Mucosa of rectum (tissue), 2 donors: Measurements from ENCODE around the gene NPHS1.

Experiments used
- H3K27ac ChIP-seq, 2 donors: one replicate each; pipeline ENCODE4 v1.7.0; 2013; ENCODE audit warnings: inconsistent platforms in 2 of 2, low read depth in 2 of 2, low read length in 2 of 2
- H3K27me3 ChIP-seq, 2 donors: one replicate each; pipeline ENCODE4 v1.7.0; 2013; ENCODE audit warnings: low read length in 2 of 2; ENCODE audit not compliant: control insufficient read depth in 2 of 2, insufficient read depth in 2 of 2
- H3K36me3 ChIP-seq, 2 donors: one replicate each; pipeline ENCODE4 v1.7.0; 2013; ENCODE audit warnings: low read length in 2 of 2; ENCODE audit not compliant: control insufficient read depth in 2 of 2, insufficient read depth in 2 of 2
- H3K4me1 ChIP-seq, 2 donors: one replicate each; pipeline ENCODE4 v1.7.0; 2013; ENCODE audit warnings: low read length in 2 of 2, mild to moderate bottlenecking in 1 of 2; ENCODE audit not compliant: control insufficient read depth in 2 of 2, insufficient read depth in 2 of 2
- H3K4me3 ChIP-seq, 2 donors: one replicate each; pipeline ENCODE4 v1.7.0; 2013; ENCODE audit warnings: low read length in 2 of 2
- H3K9ac ChIP-seq, 2 donors: one replicate each; pipeline ENCODE4 v1.7.0; 2013; ENCODE audit warnings: low read length in 2 of 2, low read depth in 1 of 2, mild to moderate bottlenecking in 1 of 2
- H3K9me3 ChIP-seq, 2 donors: one replicate each; pipeline ENCODE4 v1.7.0; 2013; ENCODE audit warnings: low read length in 2 of 2; ENCODE audit not compliant: control insufficient read depth in 2 of 2
- donor health status: healthy.
- donor health status: Normal muscosa, but diverticular disease.

NPHS1 gene

DNA sequence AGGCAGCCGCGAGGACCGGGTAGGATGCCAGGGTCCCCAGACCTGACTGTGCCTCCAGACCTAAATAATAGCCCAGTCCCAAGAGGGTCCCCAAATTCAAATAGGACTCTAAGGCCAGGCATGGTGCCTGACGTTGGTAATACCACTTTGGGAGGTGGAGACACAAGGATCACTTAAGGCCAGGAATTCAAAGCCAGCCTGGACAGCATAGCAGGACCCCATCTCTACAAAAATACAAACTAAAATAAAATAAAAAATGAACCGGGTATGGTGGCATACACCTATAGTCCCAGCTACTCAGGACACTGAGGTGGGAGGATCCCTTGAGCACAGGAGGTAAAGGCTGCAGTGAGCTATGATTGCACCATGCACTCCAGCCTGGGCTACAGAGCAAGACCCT, 10.7 kb upstream of the NPHS1 start:
- Histone ChIP-seq H3K9me3 (no peaks in the 10 kb centered on the region), H3K36me3 (no peaks in the 10 kb centered on the region), H3K27ac (no peak overlapping the region), H3K9ac (no peak overlapping the region), H3K4me1 (no peaks in the 10 kb centered on the region), H3K27me3 (peaks cover 26 to 44% of the 10 kb centered on the region in 2 donors), H3K4me3 (no peak overlapping the region)

DNA sequence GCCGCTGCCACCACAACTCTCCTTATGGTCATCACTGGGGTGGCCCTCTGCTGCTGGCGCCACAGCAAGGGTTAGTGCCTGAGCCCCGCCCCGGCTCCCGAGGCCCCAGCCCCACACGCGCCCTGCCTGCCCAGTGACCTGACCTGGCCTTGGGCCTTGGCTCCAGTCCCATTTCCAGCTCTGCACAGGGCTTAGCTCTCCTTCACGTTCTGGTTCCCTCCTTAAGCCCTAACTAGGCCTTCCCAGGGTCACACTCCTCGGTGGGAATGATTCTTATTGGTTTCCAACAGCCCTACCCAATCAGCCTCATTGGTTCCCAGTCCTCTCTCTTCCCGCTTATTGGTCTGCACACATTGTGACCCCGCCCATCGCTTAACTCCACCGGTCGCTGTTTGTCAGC, 10.2 kb upstream of the NPHS1 start:
- no peaks in the 10 kb centered on the region for H3K9me3 ChIP-seq
- no peak overlapping the region for H3K4me3 ChIP-seq
- H3K9ac ChIP-seq = no peak overlapping the region
- no peaks in the 10 kb centered on the region for H3K36me3 ChIP-seq
- no peaks in the 10 kb centered on the region for H3K4me1 ChIP-seq
- H3K27me3 ChIP-seq = peaks cover 23 to 44% of the 10 kb centered on the region in 2 donors
- no peak overlapping the region for H3K27ac ChIP-seq

DNA sequence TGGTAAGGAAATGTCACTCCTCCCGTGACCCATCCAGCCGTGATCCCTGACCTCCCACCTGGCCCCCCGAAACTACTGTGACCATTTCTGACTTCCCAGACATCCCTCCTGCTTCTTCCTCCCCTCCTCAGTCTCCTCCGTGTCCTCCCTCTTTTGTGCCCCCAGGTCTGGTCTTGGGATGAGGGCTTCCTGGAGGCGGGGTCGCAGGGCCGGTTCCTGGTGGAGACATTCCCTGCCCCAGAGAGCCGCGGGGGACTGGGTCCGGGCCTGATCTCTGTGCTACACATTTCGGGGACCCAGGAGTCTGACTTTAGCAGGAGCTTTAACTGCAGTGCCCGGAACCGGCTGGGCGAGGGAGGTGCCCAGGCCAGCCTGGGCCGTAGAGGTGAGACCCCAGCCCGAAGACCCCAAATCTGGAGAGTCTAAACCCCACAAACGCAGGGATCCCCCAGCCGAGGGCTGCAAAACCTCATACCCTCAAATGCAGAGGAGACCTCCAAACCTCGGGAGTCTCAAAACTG, 9.4 kb upstream of the NPHS1 start:
- Histone ChIP-seq H3K36me3 (no peaks in the 10 kb centered on the region), H3K27me3 (peaks cover 25 to 47% of the 10 kb centered on the region in 2 donors), H3K27ac (no peak overlapping the region), H3K4me1 (no peaks in the 10 kb centered on the region), H3K4me3 (no peak overlapping the region), H3K9ac (no peak overlapping the region), H3K9me3 (no peaks in the 10 kb centered on the region)

DNA sequence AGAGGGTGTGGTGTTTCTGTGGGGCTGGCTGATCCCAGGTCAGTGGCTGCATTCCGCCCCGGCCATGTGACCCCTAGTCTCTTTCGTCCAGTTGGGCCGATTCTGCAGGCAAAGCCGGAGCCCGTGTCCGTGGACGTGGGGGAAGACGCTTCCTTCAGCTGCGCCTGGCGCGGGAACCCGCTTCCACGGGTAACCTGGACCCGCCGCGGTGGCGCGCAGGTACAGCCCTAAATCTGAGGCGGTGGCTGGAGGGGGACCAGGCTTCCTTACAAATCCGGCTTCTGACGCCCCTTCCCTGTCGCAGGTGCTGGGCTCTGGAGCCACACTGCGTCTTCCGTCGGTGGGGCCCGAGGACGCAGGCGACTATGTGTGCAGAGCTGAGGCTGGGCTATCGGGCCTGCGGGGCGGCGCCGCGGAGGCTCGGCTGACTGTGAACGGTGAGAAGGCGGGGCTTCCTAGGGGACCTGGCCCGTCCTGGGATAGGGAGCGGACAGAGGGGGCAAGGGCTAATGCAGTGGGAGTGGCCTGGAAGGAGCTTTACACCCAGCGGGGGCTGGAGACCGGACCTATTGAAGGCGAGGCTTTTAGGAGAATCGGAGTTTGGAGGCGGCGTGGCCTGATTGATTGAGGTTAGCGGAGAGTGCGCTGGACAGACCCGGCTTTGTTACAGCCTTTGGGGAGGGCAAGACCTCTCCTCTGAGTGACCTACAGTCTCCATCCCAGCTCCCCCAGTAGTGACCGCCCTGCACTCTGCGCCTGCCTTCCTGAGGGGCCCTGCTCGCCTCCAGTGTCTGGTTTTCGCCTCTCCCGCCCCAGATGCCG, 8.7 kb upstream of the NPHS1 start:
- Histone ChIP-seq H3K4me3 (no peak overlapping the region), H3K36me3 (no peaks in the 10 kb centered on the region), H3K9me3 (no peaks in the 10 kb centered on the region), H3K27ac (no peak overlapping the region), H3K4me1 (no peaks in the 10 kb centered on the region), H3K27me3 (peaks cover 28 to 52% of the 10 kb centered on the region in 2 donors), H3K9ac (no peak overlapping the region)

DNA sequence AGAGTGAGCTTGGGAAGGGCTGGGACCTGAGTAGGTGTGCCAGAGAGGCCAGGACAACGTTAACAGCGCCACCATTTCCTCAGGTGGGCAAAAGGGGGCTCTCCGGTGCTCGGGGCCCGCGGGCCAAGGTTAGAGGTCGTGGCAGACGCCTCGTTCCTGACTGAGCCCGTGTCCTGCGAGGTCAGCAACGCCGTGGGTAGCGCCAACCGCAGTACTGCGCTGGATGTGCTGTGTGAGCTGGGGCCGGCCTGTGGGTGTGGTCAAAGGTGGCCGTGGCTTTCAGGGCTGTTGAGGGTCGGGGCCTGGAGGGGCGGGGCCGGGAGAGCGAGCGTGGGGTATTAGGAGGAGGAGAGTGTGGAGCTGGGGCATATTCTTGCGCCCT, 8.1 kb upstream of the NPHS1 start:
- Histone ChIP-seq H3K27ac (no peak overlapping the region), H3K4me3 (no peak overlapping the region), H3K9me3 (no peaks in the 10 kb centered on the region), H3K4me1 (no peaks in the 10 kb centered on the region), H3K27me3 (peaks cover 33 to 52% of the 10 kb centered on the region in 2 donors), H3K36me3 (no peaks in the 10 kb centered on the region), H3K9ac (no peak overlapping the region)

DNA sequence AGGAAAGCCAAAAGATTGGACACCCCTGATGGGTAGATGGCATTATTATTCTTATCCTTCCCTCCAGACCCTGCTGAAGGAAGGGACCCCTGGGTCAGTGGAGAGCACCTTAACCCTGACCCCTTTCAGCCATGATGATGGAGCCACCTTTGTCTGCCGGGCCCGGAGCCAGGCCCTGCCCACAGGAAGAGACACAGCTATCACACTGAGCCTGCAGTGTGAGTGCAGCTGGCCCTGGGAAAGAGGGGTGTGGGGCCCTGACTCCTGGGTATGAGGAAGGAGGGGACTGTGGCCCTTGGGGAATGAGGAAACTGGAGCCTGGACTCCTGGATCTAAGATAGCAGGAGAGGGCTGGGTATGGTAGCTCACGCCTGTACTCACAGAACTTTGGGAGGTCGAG, 7.1 kb upstream of the NPHS1 start:
- H3K27me3 ChIP-seq = peaks cover 39 to 61% of the 10 kb centered on the region in 2 donors
- no peaks in the 10 kb centered on the region for H3K9me3 ChIP-seq
- H3K27ac ChIP-seq = no peak overlapping the region
- no peaks in the 10 kb centered on the region for H3K36me3 ChIP-seq
- no peaks in the 10 kb centered on the region for H3K4me1 ChIP-seq
- no peak overlapping the region for H3K9ac ChIP-seq
- no peak overlapping the region for H3K4me3 ChIP-seq

DNA sequence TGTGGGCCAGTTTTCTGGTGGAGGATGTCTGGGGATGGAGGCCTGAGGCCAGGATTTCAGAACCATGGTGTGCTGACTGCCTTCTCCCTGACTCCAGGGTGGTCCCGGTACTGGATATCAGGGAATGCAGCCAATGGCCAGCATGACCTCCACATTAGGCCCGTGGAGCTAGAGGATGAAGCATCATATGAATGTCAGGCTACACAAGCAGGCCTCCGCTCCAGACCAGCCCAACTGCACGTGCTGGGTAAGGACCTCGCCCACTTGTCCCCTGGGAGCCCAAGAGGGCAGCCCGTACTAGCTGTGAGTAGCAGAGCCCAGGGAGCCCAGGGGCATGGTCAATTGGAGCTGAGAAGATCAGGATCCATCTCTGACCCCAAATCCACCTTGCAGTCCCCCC, 6.0 kb upstream of the NPHS1 start:
- H3K9me3 ChIP-seq = no peaks in the 10 kb centered on the region
- no peaks in the 10 kb centered on the region for H3K4me1 ChIP-seq
- no peak overlapping the region for H3K27ac ChIP-seq
- peaks cover 40 to 63% of the 10 kb centered on the region in 2 donors for H3K27me3 ChIP-seq
- H3K9ac ChIP-seq = no peak overlapping the region
- H3K4me3 ChIP-seq = no peak overlapping the region
- no peaks in the 10 kb centered on the region for H3K36me3 ChIP-seq

DNA sequence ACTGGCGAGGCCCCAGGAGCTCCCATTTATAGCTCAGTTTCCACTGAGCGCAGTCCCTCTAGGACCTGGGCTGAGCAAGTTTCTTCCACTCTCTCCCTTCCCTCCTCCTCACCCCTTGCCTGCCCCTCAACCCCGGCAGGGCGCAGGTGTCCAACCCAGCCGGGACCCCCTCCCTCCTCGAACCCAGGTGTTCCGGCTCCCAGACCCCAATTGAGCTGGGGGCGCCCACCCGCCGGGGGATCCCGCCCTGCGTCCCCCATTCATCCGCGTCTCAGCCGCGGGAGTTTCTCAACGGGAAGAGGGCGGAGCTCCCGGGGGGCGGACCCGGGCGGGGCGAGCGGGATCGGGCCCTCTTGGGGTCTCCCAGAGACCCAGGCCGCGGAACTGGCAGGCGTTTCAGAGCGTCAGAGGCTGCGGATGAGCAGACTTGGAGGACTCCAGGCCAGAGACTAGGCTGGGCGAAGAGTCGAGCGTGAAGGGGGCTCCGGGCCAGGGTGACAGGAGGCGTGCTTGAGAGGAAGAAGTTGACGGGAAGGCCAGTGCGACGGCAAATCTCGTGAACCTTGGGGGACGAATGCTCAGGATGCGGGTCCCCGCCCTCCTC, 4.3 kb upstream of the NPHS1 start, which contains the start of gene KIRREL2:
Gene KIRREL2 (plus strand): TSS at position 366 of the 604 bp plus-strand sequence. CDS start 209 bp downstream, at position 575.
- Histone ChIP-seq H3K4me1 (no peaks in the 10 kb centered on the region), H3K27me3 (peaks cover 38 to 52% of the 10 kb centered on the region in 2 donors), H3K36me3 (no peaks in the 10 kb centered on the region), H3K9me3 (no peaks in the 10 kb centered on the region), H3K27ac (no peak within 1 kb of the TSS), H3K4me3 (peak within 1 kb of the TSS; percentile 2 to 48), H3K9ac (no peak within 1 kb of the TSS)

DNA sequence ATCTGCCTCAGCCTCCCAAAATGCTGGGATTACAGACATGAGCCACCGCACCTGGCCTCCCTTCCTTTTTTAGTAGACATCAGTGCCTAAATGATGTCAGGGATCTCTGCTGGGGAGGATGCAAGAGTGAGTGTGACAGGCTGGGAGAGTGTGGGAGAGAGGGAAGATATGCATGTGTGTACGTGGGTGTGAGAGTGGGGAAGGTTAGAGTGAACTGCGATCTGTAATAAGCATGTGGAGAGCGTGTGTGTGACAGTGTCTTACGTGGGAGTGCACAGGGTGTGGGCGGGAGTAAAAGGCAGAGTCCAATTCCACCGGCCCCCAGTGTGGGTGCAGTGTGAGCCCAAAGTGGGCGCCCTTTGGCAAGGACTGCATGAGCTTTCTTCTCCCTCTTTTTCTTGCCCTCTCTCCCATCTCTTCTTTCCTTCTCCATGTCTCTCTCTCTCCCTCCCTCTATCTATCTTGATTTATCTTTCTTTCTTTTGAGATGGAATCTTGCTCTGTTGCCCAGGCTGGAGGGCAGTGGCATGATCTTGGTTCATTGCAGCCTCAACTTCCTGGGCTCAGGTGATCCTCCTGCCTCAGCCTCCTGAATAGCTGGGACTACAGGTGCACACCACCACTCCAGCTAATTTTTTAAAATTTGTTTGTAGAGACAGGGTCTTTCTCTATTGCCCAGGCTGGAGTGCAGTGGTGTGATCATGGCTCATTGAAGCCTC, 893 bp upstream of the NPHS1 start:
- H3K27me3 ChIP-seq = peaks cover 21 to 32% of the 10 kb centered on the region in 2 donors
- H3K9ac ChIP-seq = no peak overlapping the region
- H3K9me3 ChIP-seq = no peaks in the 10 kb centered on the region
- no peak overlapping the region for H3K27ac ChIP-seq
- H3K36me3 ChIP-seq = no peaks in the 10 kb centered on the region
- no peaks in the 10 kb centered on the region for H3K4me1 ChIP-seq
- no peak overlapping the region for H3K4me3 ChIP-seq
